GM19099 (cell line): ENCODE results near the gene MUC3A.

Source experiments
- POLR2A ChIP-seq: IDR thresholded peaks from 3 replicates; pipeline ENCODE4 v1.6.1; 2011; ENCODE audit warnings: low read depth; ENCODE audit not compliant: insufficient read length; ENCODE audit errors: extremely low read depth

MUC3A gene

GRCh38 chr7:100946766-100947365 is 2.5 kb upstream of the MUC3A start:
- TF ChIP-seq POLR2A: no peak

DNA sequence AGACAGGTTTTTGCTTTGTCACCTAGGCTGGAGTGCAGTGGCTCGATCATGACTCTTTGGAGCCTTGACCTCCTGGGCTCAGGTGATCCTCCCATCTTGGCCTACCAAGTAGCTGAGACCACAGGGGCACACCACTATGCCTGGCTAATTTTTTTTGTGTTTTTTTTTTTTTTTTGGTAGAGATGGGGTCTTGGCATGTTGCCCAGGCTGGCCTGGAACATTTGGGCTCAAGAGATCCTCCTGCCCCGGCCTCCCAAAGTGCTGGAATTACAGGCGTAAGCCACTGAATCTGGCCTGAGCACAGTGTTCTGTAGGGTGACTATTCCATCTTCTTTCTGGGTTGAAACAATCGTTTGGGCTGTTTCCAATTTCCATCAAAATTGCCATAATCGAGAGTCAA is 1.5 kb upstream of the MUC3A start:
- no peak for TF ChIP-seq POLR2A

DNA sequence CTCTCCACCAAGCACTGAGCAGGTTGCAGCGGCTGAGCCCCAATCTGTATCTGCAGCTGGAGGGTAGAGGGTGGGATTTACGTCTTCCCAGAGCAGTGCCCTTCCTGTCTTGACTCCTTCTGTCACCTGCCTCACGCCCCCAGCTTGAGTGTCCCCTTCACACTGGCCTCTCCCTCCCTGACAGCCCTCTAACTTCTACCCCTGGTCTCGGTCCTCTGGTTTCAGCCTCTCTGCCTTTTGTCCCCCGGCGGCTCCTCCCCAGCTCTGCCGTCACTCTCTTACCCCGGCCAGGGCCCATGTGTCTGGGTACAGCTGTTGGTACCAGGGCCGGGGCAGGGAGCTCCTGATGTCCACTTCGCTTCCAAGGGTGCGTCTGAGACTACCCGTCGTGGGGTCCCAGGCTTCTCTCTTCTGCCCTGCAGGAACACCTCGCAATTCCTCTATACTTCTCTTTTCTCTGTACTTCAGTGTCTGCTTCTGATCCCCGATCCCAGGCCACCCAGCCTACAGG is 654 bp downstream of the MUC3A start:
- no peak for TF ChIP-seq POLR2A

GRCh38 chr7:100951172-100951571 is 1.8 kb downstream of the MUC3A start:
- no peak for TF ChIP-seq POLR2A

GRCh38 chr7:100951888-100952560 is 2.7 kb downstream of the MUC3A start:
- no peak for TF ChIP-seq POLR2A

GRCh38 chr7:100952641-100953040 is 3.3 kb downstream of the MUC3A start:
- no peak for TF ChIP-seq POLR2A

DNA sequence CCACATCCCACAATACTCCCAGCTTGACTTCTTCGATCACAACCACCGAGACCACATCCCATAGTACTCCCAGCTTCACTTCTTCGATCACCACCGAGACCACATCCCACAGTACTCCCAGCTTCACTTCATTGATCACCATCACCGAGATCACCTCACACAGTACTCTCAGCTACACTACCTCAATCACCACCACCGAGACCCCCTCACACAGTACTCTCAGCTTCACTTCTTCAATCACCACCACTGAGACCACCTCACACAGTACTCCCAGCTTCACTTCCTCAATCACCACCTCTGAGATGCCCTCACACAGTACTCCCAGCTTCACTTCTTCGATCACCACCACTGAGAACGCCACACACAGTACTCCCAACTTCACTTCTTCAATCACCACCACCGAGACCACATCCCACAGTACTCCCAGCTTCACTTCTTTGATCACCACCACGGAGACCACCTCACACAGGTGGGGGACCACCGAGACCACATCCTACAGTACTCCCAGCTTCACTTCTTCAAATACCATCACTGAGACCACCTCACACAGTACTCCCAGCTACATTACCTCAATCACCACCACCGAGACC is 8.6 kb downstream of the MUC3A start:
- TF ChIP-seq POLR2A: no peak

DNA sequence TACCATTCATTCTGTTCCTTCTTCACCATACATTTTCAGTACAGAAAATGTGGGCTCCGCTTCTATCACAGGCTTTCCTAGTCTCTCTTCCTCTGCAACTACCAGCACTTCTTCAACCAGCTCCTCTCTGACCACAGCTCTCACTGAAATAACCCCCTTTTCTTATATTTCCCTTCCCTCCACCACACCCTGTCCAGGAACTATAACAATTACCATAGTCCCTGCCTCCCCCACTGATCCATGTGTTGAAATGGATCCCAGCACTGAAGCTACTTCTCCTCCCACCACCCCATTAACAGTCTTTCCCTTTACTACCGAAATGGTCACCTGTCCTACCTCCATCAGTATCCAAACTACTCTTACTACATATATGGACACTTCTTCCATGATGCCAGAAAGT is 10.6 kb downstream of the MUC3A start:
- TF ChIP-seq POLR2A: no peak

DNA sequence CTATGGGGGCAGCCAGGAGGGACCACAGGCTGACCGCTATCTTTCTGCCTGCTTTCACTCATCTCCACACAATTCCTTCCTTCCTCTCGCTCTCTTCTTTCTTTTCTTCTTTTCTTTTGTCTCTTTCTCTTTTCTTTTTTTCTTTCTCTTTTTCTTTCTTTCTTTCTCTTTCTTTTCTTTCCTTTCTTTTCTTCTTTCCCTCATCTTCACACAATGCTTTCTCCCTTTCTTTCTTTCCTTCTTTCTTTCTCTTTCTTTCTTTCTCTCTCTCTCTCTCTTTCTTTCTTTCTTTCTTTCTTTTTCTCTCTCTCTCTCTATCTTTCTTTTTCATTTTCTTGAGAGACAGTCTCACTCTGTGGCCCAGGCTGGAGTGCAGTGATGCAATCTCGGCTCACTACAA is 13.2 kb downstream of the MUC3A start:
- no peak for TF ChIP-seq POLR2A

- no peak for TF ChIP-seq POLR2A
Observed at GRCh38 chr7:100963386-100963785, 14.1 kb downstream of the MUC3A start.

DNA sequence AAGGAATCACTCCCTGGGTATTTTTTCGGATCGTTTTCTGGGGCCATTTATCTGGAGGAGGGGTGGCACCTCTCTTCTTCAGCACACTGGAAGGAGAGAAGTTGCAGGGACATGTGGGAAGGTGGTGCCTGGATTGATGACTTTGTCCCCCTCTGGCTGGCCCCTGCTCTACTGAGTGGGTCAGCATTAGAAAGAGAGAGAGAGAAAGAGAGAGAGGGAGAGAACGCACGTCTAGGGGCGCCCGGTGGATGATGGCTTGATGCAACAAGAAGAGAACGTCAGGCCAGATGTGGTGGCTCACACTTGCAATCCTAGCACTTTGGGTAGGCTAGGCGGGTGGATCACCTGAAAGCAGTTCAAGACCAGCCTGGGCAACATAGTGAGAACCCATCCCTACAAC is 14.5 kb downstream of the MUC3A start:
- no peak for TF ChIP-seq POLR2A

DNA sequence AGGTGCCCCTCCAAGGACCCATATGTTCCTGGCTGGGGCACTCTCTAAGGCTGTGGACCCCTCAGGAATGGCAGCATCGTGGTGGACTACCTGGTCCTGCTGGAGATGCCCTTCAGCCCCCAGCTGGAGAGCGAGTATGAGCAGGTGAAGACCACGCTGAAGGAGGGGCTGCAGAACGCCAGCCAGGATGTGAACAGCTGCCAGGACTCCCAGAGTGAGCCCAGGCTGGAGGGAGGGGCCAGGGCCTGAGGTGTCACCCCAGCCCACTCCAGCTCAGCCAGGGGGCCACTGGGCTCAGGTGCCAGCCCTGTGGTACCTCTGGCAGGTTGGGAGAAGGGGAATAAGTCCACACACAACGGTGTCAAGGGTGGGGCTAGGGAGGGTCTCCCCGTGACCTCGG is 15.3 kb downstream of the MUC3A start:
- no peak for TF ChIP-seq POLR2A

- TF ChIP-seq POLR2A: no peak
Observed at GRCh38 chr7:100965045-100965722, 15.8 kb downstream of the MUC3A start.

DNA sequence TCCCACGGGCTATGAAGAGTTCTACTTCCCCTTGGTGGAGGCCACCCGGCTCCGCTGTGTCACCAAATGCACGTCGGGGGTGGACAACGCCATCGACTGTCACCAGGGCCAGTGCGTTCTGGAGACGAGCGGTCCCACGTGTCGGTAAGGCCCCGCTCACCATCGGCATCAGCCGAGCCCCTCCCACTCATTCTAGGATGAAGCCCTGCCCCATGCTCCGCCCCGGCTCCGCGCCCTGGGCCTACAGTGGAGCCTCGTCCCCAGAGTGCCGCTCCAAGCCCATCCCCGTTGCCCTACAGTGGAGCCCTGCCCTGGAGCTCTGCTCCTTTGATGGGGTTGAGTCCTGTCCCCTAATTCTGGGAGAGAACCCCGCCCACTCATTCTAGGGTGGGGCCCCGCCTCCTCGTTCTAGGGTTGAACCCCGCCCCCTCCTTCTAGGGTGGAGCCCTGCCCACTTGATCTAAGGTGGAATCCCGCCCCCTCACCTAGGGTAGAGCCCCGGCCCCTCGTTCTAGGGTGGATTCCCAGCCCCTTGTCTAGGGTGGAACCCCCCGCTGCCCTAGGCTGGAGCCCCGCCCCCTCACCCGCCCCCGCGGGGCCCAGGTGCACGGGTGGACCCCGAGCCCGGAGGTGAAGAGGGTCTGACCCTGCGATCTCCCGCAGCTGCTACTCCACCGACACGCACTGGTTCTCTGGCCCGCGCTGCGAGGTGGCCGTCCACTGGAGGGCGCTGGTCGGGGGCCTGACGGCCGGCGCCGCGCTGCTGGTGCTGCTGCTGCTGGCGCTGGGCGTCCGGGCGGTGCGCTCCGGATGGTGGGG is 16.6 kb downstream of the MUC3A start:
- TF ChIP-seq POLR2A: no peak
